ENCODE results near the gene XCL1.

- TF ChIP-seq CTCF (IDR thresholded peaks at IDR 0.05) (no peak), POLR2A (IDR thresholded peaks at IDR 0.05) (no peak)
Observed at GRCh38 chr1:168606096-168606495, 29.7 kb downstream of the XCL1 start.
